Retinal pigment epithelial cell (primary cell): Measurements from ENCODE around the gene SACS.
"Not testable (repeated sequence)": the region's sequence is repeated elsewhere in the genome, so short reads cannot be mapped to it uniquely, and the experiment has no call there.

Experiments
- DNase-seq: peaks from one replicate; pipeline ENCODE4 v3.0.0-alpha.2; 2010; ENCODE audit warnings: low read depth
- H3K4me3 ChIP-seq: 2 replicates; pipeline ENCODE4 v1.5.1; 2011; ENCODE audit warnings: mild to moderate bottlenecking, low read length, control low read depth, moderate library complexity
- TF ChIP-seq, protein P1 (sequence below): conservative IDR thresholded peaks from 2 replicates; pipeline ENCODE4 v1.5.1; 2011; ENCODE audit warnings: low read depth, low read length, control low read depth, inconsistent platforms

SACS gene

DNA sequence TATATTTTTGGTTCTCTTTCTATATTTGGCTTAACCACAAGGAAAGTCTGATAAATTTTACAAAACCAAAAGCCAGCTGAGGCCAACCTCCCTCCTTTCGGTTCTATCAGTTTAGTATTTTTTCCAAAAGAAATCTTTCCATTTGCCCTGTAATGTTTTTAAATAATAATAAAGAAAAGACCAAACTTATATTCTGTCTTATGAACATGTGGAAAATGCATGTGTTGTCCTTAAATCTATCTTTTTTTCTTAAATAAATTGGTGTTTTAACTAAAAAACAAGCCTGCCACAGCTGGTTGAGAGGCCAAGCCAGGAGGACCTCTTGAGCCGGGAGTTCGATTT is 113.6 kb downstream of the SACS start:
- no peak for DNase-seq
- H3K4me3 ChIP-seq = no peak overlapping the region
- TF ChIP-seq, protein P1, sequence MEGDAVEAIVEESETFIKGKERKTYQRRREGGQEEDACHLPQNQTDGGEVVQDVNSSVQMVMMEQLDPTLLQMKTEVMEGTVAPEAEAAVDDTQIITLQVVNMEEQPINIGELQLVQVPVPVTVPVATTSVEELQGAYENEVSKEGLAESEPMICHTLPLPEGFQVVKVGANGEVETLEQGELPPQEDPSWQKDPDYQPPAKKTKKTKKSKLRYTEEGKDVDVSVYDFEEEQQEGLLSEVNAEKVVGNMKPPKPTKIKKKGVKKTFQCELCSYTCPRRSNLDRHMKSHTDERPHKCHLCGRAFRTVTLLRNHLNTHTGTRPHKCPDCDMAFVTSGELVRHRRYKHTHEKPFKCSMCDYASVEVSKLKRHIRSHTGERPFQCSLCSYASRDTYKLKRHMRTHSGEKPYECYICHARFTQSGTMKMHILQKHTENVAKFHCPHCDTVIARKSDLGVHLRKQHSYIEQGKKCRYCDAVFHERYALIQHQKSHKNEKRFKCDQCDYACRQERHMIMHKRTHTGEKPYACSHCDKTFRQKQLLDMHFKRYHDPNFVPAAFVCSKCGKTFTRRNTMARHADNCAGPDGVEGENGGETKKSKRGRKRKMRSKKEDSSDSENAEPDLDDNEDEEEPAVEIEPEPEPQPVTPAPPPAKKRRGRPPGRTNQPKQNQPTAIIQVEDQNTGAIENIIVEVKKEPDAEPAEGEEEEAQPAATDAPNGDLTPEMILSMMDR = no peak

DNA sequence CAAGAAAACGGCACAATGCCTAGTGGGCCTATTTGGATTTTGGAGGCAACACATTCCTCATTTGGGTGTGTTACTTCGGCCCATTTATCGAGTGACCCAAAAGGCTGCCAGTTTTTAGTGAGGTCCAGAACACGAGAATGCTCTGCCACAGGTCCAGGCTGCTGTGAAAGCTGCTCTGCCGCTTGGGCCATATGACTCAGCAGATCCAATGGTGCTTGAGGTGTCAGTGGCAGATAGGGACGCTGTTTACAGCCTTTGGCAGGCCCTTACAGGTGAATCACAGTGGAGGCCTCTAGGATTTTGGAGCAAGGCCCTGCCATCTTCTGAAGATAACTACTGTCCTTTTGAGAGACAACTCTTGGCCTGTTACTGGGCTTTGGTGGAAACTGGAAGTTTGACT is 118.7 kb downstream of the SACS start:
- DNase-seq, H3K4me3 ChIP-seq: not testable (repeated sequence)

DNA sequence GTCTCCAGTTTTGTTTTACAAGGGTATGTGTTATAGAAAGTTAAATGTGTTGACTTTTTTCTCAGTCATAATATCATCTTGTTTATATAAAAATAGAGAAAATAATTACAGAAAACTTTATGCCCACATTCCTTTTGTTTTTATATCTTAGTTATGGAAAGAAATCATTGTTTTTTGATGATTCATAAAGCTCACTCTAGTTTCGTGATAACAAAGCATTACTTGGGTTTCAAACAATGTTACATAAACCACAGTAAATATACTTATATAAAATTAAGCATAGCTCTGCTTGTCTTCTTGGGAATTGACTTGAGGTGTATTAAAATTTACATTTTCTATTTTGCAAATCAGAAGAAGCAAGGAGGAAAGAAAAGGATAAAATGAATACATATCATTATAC is 140.9 kb downstream of the SACS start:
- no peak overlapping the region for H3K4me3 ChIP-seq
- DNase-seq = no peak
- TF ChIP-seq, protein P1 = no peak

DNA sequence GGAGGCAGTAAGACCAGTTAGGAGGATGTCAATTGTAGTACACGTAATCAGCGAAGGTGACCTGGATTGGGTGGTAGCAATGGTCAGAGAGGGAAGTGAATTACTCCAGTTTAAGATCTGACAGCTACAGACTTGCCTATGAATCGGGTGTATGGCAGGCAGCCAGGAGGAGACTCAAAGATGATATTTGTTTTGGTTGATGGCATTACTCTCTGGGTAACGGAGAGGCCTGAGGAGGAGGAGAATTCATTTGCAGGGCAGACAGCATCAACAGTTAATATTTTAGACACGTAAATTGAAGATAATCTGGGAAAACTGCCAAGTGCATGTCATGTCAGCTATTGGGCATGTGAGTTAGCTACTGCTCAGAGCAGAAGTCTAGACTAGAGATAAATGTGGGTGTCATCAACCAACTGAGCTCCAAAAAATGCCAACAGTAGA is 143.6 kb downstream of the SACS start:
- no peak overlapping the region for H3K4me3 ChIP-seq
- TF ChIP-seq, protein P1 = no peak
- peak; percentile 7 for DNase-seq

DNA sequence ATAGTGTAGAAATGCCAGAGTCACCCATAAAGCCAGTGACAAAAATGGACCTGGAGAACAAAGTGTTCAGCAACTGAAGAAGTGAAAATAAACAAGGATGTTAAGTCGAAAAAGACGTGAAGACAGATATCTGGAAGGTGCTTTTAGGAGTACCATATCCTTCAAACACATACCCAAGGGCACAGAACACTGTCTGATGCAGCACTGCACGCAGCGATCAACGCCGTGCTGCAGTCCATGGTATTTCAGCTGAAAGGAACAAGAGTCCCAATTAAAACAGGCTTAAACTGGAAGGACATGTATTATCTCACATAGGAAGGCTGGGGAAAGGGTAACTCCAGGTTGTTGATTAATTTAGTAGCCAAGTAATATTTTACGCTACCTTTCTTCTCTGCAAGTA is 144.5 kb downstream of the SACS start:
- no peak for DNase-seq
- H3K4me3 ChIP-seq = no peak overlapping the region
- TF ChIP-seq, protein P1 = no peak

DNA sequence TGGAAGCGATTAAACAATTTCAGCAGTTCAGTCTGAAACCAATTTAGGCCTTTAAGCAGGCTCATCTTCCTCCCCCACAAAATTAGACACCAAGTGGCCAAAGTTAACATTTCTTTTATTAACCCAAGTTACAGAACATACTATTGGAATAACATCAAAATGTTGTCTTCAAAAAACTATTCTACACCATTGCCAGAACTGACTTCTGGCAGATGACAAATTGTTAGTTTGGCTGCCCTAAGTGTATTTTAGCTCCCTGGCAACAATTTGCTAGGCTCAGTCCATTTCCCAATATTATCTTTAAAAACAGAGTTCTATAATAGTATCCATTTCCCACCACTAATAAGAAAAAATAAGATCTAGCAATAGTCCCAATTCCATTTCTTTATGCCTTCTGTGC is 144.9 kb downstream of the SACS start:
- no peak overlapping the region for H3K4me3 ChIP-seq
- no peak for DNase-seq
- TF ChIP-seq, protein P1 = no peak

DNA sequence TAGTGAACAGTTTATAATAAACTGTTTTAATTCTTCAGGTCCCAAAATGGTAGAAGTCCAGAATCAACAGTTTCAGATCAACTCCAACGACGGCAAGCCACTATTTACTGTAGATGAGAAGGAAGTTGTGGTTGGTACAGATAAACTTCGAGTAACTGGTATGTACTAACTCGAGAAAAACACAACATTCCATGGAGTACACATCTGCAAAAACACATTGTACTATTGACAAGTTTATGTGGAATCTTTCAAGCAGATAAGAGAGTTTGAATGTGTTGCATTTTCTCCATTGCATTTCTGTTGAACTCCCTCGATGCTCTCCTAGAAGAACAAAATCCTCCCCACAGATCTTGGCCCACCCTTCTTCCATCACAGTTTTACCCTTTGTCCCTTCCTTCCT is 154.2 kb downstream of the SACS start:
- DNase-seq = no peak
- no peak overlapping the region for H3K4me3 ChIP-seq
- TF ChIP-seq, protein P1 = no peak
